ENCODE measurements around the gene IL1RAPL1.

The IL1RAPL1 gene

DNA sequence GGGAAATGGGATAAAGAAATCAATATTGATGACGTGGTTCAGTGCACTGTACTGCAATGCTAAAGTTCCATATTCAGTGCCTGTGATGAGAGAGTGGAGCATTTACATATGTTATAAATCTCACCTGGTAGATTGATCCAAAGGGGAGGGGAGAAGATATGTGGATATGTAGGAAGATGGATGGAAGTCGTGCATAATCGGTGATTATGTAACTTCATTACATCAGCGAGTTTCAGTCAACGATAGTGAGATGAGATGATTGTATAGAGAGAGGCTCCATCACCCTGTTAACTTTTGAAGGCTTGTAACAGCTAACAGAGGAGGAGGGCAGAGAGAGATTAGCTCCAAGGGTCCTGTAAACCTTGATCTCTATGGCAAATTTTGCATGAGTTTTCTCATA, 1.8 kb downstream of the IL1RAPL1 start:
- Histone ChIP-seq H3K9me2 (replicated peaks; ENCODE audit: low read depth, low read length) (no peaks in the 10 kb centered on the region), H3K79me2 (ENCODE audit: insufficient read depth, low read length) (no peaks in the 10 kb centered on the region), H3K4me3 (ENCODE audit: low read length, poor library complexity, severe bottlenecking) (no peak overlapping the region), H3K27me3 (ENCODE audit: insufficient read depth, low read length, poor library complexity, severe bottlenecking) (no peaks in the 10 kb centered on the region), H3K36me3 (ENCODE audit: insufficient read depth, low read length) (no peaks in the 10 kb centered on the region), H4K20me1 (ENCODE audit: insufficient read depth, low read length, poor library complexity, severe bottlenecking) (no peaks in the 10 kb centered on the region), H3K4me2 (ENCODE audit: low read depth, low read length, poor library complexity, severe bottlenecking) (no peak overlapping the region), H3F3A (ENCODE audit: low read depth) (no peaks in the 10 kb centered on the region), H3K9ac (ENCODE audit: low read depth, low read length, poor library complexity, severe bottlenecking) (no peak overlapping the region), H2AFZ (ENCODE audit: low read length) (no peak overlapping the region), H3K9me3 (ENCODE audit: insufficient read depth, low read depth, low read length) (no peaks in the 10 kb centered on the region), H3K4me1 (ENCODE audit: insufficient read depth, low read length, poor library complexity, severe bottlenecking) (no peaks in the 10 kb centered on the region)
- no peak for TF ChIP-seq EZH2phosphoT487 (IDR thresholded peaks at IDR 0.05; ENCODE audit: borderline replicate concordance)
- TF ChIP-seq, protein P1, sequence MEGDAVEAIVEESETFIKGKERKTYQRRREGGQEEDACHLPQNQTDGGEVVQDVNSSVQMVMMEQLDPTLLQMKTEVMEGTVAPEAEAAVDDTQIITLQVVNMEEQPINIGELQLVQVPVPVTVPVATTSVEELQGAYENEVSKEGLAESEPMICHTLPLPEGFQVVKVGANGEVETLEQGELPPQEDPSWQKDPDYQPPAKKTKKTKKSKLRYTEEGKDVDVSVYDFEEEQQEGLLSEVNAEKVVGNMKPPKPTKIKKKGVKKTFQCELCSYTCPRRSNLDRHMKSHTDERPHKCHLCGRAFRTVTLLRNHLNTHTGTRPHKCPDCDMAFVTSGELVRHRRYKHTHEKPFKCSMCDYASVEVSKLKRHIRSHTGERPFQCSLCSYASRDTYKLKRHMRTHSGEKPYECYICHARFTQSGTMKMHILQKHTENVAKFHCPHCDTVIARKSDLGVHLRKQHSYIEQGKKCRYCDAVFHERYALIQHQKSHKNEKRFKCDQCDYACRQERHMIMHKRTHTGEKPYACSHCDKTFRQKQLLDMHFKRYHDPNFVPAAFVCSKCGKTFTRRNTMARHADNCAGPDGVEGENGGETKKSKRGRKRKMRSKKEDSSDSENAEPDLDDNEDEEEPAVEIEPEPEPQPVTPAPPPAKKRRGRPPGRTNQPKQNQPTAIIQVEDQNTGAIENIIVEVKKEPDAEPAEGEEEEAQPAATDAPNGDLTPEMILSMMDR (conservative IDR thresholded peaks at IDR 0.05; ENCODE audit: low read length): no peak

DNA sequence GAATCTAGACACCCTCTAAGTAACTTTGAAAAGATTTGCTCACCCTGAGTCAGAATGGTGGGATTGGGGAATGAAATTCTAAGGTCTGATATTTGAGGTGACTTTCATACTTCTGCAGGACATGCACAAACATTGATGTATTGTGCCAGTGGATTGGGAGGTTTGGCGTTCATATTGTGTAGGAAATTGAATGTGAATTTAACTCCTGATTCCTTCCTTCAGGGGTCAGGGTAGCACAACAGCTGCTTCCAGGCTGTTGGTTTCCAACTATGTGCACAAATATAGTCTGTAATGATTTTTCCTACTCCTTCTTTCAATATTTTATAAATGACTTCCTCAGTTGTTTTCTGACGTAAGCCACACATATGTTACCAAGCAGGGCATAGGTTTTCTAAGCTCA, 3.1 kb downstream of the IL1RAPL1 start:
- Histone ChIP-seq H2AFZ (ENCODE audit: low read length) (no peak overlapping the region), H3K4me1 (ENCODE audit: insufficient read depth, low read length, poor library complexity, severe bottlenecking) (no peaks in the 10 kb centered on the region), H3K79me2 (ENCODE audit: insufficient read depth, low read length) (no peaks in the 10 kb centered on the region), H3F3A (ENCODE audit: low read depth) (no peaks in the 10 kb centered on the region), H3K9ac (ENCODE audit: low read depth, low read length, poor library complexity, severe bottlenecking) (no peak overlapping the region), H3K9me2 (replicated peaks; ENCODE audit: low read depth, low read length) (no peaks in the 10 kb centered on the region), H4K20me1 (ENCODE audit: insufficient read depth, low read length, poor library complexity, severe bottlenecking) (no peaks in the 10 kb centered on the region), H3K36me3 (ENCODE audit: insufficient read depth, low read length) (no peaks in the 10 kb centered on the region), H3K27me3 (ENCODE audit: insufficient read depth, low read length, poor library complexity, severe bottlenecking) (no peaks in the 10 kb centered on the region), H3K4me2 (ENCODE audit: low read depth, low read length, poor library complexity, severe bottlenecking) (no peak overlapping the region), H3K9me3 (ENCODE audit: insufficient read depth, low read depth, low read length) (no peaks in the 10 kb centered on the region), H3K4me3 (ENCODE audit: low read length, poor library complexity, severe bottlenecking) (no peak overlapping the region)
- TF ChIP-seq, protein P1 (conservative IDR thresholded peaks at IDR 0.05; ENCODE audit: low read length): no peak
- TF ChIP-seq EZH2phosphoT487 (IDR thresholded peaks at IDR 0.05; ENCODE audit: borderline replicate concordance): no peak

DNA sequence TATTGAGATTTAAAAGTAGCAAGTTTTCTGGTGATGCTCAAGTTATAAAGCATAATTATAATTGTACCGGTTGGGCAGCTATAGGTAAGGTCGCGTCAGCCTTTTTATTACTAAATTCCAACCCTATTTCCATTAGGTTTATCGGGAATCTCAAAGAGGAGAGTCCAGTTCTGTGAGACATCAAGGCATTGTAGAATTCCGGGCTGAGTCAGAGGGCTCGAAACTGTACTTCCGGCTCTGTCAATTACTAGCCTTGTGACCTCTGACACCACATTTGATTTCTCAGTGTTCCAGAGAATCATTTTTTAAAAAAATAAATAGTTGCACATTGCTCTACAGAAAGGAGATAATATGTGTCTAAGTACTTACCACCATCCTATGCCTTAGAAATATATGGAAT, 4.3 kb downstream of the IL1RAPL1 start:
- no peak overlapping the region for H2AFZ ChIP-seq (ENCODE audit: low read length)
- H3F3A ChIP-seq (ENCODE audit: low read depth): no peaks in the 10 kb centered on the region
- no peak overlapping the region for H3K9ac ChIP-seq (ENCODE audit: low read depth, low read length, poor library complexity, severe bottlenecking)
- no peak overlapping the region for H3K4me3 ChIP-seq (ENCODE audit: low read length, poor library complexity, severe bottlenecking)
- H3K4me1 ChIP-seq (ENCODE audit: insufficient read depth, low read length, poor library complexity, severe bottlenecking): no peaks in the 10 kb centered on the region
- H3K27me3 ChIP-seq (ENCODE audit: insufficient read depth, low read length, poor library complexity, severe bottlenecking): no peaks in the 10 kb centered on the region
- no peak for TF ChIP-seq EZH2phosphoT487 (IDR thresholded peaks at IDR 0.05; ENCODE audit: borderline replicate concordance)
- TF ChIP-seq, protein P1 (conservative IDR thresholded peaks at IDR 0.05; ENCODE audit: low read length): no peak
- H3K9me3 ChIP-seq (ENCODE audit: insufficient read depth, low read depth, low read length): no peaks in the 10 kb centered on the region
- no peak overlapping the region for H3K4me2 ChIP-seq (ENCODE audit: low read depth, low read length, poor library complexity, severe bottlenecking)
- H3K9me2 ChIP-seq (replicated peaks; ENCODE audit: low read depth, low read length): no peaks in the 10 kb centered on the region
- H3K36me3 ChIP-seq (ENCODE audit: insufficient read depth, low read length): no peaks in the 10 kb centered on the region
- H4K20me1 ChIP-seq (ENCODE audit: insufficient read depth, low read length, poor library complexity, severe bottlenecking): no peaks in the 10 kb centered on the region
- H3K79me2 ChIP-seq (ENCODE audit: insufficient read depth, low read length): no peaks in the 10 kb centered on the region
